ENCODE measurements around the gene TRIM37.

The TRIM37 gene

GRCh38 chr17:58995247-58995940 lies 111.3 kb downstream of the TRIM37 start:
- Histone ChIP-seq H3K27ac (peak overlapping the region; percentile 91), H3K4me1 (ENCODE audit: control insufficient read depth in 1 of 2, insufficient read depth in 1 of 2, low read depth in 1 of 2, low read length in 1 of 2) (peaks cover 47 to 48% of the 10 kb centered on the region in 2 experiments), H3K27me3 (no peaks in the 10 kb centered on the region), H3K36me3 (no peaks in the 10 kb centered on the region), H3K9me3 (no peaks in the 10 kb centered on the region), H3K4me3 (ENCODE audit: low read depth in 1 of 2, low read length in 1 of 2) (no peak overlapping the region)
- TF ChIP-seq, protein P1, sequence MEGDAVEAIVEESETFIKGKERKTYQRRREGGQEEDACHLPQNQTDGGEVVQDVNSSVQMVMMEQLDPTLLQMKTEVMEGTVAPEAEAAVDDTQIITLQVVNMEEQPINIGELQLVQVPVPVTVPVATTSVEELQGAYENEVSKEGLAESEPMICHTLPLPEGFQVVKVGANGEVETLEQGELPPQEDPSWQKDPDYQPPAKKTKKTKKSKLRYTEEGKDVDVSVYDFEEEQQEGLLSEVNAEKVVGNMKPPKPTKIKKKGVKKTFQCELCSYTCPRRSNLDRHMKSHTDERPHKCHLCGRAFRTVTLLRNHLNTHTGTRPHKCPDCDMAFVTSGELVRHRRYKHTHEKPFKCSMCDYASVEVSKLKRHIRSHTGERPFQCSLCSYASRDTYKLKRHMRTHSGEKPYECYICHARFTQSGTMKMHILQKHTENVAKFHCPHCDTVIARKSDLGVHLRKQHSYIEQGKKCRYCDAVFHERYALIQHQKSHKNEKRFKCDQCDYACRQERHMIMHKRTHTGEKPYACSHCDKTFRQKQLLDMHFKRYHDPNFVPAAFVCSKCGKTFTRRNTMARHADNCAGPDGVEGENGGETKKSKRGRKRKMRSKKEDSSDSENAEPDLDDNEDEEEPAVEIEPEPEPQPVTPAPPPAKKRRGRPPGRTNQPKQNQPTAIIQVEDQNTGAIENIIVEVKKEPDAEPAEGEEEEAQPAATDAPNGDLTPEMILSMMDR (IDR thresholded peaks at IDR 0.05), result no peak

GRCh38 chr17:58993311-58993710 lies 113.4 kb downstream of the TRIM37 start:
- peaks cover 26 to 27% of the 10 kb centered on the region in 2 experiments for H3K4me1 ChIP-seq (ENCODE audit: control insufficient read depth in 1 of 2, insufficient read depth in 1 of 2, low read depth in 1 of 2, low read length in 1 of 2)
- no peak overlapping the region for H3K27ac ChIP-seq
- H3K9me3 ChIP-seq, result no peaks in the 10 kb centered on the region
- no peaks in the 10 kb centered on the region for H3K36me3 ChIP-seq
- no peak overlapping the region for H3K4me3 ChIP-seq (ENCODE audit: low read depth in 1 of 2, low read length in 1 of 2)
- TF ChIP-seq, protein P1 (IDR thresholded peaks at IDR 0.05), result no peak
- H3K27me3 ChIP-seq, result no peaks in the 10 kb centered on the region

DNA sequence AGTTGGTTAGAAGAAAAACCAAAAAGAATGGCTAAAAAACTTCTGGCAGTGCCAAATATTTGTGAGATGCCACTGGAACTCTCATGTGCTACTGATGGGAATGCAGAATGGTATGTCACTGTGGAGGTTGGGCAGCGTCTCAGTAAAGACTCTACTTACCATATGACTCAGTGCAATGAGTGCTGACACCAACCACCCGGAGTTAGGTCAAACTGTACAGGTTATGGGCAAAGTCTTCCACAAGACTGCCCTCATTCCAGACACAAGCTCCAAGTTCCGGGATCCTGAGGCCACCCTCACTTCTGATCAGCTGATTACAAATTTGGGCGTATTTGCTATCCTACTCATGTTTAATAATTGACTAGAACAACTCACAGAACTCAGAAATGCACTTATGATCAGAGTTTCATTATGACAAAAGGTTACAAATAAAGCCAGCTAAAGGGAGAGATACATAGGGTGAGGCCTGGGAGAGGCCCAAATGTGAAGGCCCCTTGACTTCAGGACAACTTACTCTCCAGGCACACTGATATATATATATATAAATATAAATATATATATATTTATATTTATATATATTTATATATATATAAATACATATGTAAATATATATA lies 114.9 kb downstream of the TRIM37 start:
- H3K27ac ChIP-seq, result no peak overlapping the region
- H3K4me3 ChIP-seq (ENCODE audit: low read depth in 1 of 2, low read length in 1 of 2), result no peak overlapping the region
- H3K9me3 ChIP-seq, result no peaks in the 10 kb centered on the region
- TF ChIP-seq, protein P1 (IDR thresholded peaks at IDR 0.05), result no peak
- H3K36me3 ChIP-seq, result no peaks in the 10 kb centered on the region
- no peaks in the 10 kb centered on the region for H3K27me3 ChIP-seq
- H3K4me1 ChIP-seq (ENCODE audit: control insufficient read depth in 1 of 2, insufficient read depth in 1 of 2, low read depth in 1 of 2, low read length in 1 of 2), result peaks cover 11 to 12% of the 10 kb centered on the region in 2 experiments

DNA sequence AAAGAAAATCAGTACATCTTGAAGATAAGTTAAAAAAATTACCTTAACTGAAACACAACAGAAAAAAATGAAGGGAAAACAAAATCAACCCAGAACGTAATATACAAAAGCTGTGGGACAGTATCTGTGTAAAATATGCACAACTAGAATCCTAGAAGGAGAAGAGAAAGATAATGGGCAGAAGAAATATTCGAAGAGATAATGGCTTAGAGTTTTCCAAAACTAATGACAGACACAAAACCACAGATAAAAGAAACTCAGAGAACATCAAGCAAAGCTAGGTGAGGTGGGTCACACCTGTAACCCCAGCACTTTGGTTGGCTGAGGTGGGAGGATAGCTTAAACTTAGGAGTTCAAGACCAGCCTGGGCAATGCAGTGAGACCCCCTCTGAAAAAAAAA lies 117.1 kb downstream of the TRIM37 start:
- Histone ChIP-seq H3K36me3 (no peaks in the 10 kb centered on the region), H3K9me3 (no peaks in the 10 kb centered on the region), H3K27ac (no peak overlapping the region), H3K4me3 (ENCODE audit: low read depth in 1 of 2, low read length in 1 of 2) (no peak overlapping the region), H3K4me1 (ENCODE audit: control insufficient read depth in 1 of 2, insufficient read depth in 1 of 2, low read depth in 1 of 2, low read length in 1 of 2) (peaks cover 19 to 22% of the 10 kb centered on the region in 2 experiments), H3K27me3 (no peaks in the 10 kb centered on the region)
- TF ChIP-seq, protein P1 (IDR thresholded peaks at IDR 0.05), result no peak

DNA sequence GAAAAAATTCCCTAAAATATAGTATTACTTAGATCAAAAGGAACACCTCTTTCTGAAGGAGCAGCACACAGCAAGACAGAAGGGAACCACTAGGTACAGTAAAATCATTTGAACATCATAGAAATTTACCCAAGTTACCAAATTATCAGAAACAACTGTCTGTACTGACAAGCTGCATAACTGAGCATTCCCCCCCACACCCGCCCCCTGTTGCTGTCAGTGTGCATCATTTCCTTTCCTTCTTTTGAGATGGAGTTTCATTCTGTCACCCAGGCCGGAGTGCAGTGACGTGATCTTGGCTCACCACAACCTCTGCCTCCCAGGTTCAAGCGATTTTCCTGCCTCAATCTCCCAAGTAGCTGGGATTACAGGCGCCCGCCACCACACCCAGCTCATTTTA lies 120.7 kb downstream of the TRIM37 start:
- TF ChIP-seq, protein P1 (IDR thresholded peaks at IDR 0.05), result no peak
- Histone ChIP-seq H3K27me3 (no peaks in the 10 kb centered on the region), H3K9me3 (no peaks in the 10 kb centered on the region), H3K36me3 (no peaks in the 10 kb centered on the region), H3K4me1 (ENCODE audit: control insufficient read depth in 1 of 2, insufficient read depth in 1 of 2, low read depth in 1 of 2, low read length in 1 of 2) (peaks cover 21 to 29% of the 10 kb centered on the region in 2 experiments), H3K4me3 (ENCODE audit: low read depth in 1 of 2, low read length in 1 of 2) (peak overlapping the region in 1 of 2 experiments; percentile 32), H3K27ac (peak overlapping the region; percentile 76)
